Loucy (cell line): ENCODE results near the gene DMPK.

Experiments used
- EZH2phosphoT487 ChIP-seq: fragments of 200-600 bp; IDR thresholded peaks from 2 replicates; pipeline ENCODE4 v1.6.1; 2018; ENCODE audit warnings: antibody characterized with exemption, mild to moderate bottlenecking, moderate library complexity, borderline replicate concordance
- TF ChIP-seq, protein P1 (sequence below): fragments of 200-600 bp; sonication (generic); conservative IDR thresholded peaks from 2 replicates; pipeline ENCODE4 v1.5.1; 2014; ENCODE audit warnings: mild to moderate bottlenecking, antibody characterized with exemption, low read length

DNA sequence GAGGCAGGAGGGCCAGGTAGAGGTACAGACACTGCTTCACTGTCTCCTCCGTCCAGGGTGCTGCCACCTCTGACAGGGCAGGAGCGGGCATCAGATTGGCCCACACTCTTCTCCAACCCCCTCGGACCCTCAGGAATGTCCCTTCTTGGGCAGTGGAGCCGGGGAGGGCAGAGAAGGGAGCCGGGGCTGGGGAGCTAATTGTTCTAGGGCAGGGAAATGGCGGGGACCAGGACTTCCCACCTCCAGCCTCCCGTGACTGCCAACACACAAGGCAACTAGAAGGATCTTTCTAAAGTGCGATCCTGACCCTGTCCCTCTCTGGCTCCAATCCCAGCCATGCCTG, 42.9 kb upstream of the DMPK start:
- TF ChIP-seq, protein P1, sequence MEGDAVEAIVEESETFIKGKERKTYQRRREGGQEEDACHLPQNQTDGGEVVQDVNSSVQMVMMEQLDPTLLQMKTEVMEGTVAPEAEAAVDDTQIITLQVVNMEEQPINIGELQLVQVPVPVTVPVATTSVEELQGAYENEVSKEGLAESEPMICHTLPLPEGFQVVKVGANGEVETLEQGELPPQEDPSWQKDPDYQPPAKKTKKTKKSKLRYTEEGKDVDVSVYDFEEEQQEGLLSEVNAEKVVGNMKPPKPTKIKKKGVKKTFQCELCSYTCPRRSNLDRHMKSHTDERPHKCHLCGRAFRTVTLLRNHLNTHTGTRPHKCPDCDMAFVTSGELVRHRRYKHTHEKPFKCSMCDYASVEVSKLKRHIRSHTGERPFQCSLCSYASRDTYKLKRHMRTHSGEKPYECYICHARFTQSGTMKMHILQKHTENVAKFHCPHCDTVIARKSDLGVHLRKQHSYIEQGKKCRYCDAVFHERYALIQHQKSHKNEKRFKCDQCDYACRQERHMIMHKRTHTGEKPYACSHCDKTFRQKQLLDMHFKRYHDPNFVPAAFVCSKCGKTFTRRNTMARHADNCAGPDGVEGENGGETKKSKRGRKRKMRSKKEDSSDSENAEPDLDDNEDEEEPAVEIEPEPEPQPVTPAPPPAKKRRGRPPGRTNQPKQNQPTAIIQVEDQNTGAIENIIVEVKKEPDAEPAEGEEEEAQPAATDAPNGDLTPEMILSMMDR = no peak
- no peak for TF ChIP-seq EZH2phosphoT487
